Osteoblast (primary cell): ENCODE measurements around the gene PEX16. TPM values are rescaled to one million over a fixed set of nuclear protein-coding genes. Genes with fewer than 3 reads are reported as not detected.
A peak's percentile ranks its signal among the peaks of the same experiment; 100 is the strongest.

ENCODE experiments used
- DNase-seq: peaks from one replicate; pipeline ENCODE4 v3.0.0; 2011; ENCODE audit warnings: low spot score, mixed read lengths; ENCODE audit not compliant: insufficient read length; ENCODE audit errors: missing footprints
- H2AFZ ChIP-seq: 2 replicates; pipeline ENCODE4 v1.6.0; 2011; ENCODE audit warnings: mild to moderate bottlenecking, low read length
- H3K27ac ChIP-seq: 2 replicates; pipeline ENCODE4 v1.5.1; 2011; ENCODE audit warnings: mild to moderate bottlenecking, low read depth, low read length, moderate library complexity
- H3K27me3 ChIP-seq: 2 replicates; pipeline ENCODE4 v1.6.0; 2012; ENCODE audit warnings: mild to moderate bottlenecking, control low read depth, inconsistent platforms, low read length, moderate library complexity; ENCODE audit not compliant: insufficient read depth
- H3K36me3 ChIP-seq: 2 replicates; pipeline ENCODE4 v1.5.1; 2011; ENCODE audit warnings: mild to moderate bottlenecking, low read length, control low read depth, moderate library complexity; ENCODE audit not compliant: insufficient read depth
- H3K4me1 ChIP-seq: 2 replicates; pipeline ENCODE4 v1.5.1; 2011; ENCODE audit warnings: mild to moderate bottlenecking, low read length, control low read depth, moderate library complexity; ENCODE audit not compliant: insufficient read depth
- H3K4me2 ChIP-seq: 2 replicates; pipeline ENCODE4 v1.6.0; 2011; ENCODE audit warnings: mild to moderate bottlenecking, low read length; ENCODE audit not compliant: insufficient read depth
- H3K4me3 ChIP-seq: fragments of 200-600 bp; sonication (generic); 3 replicates; pipeline ENCODE4 v1.5.1; 2012; ENCODE audit warnings: mild to moderate bottlenecking, low read length, inconsistent platforms; ENCODE audit not compliant: insufficient read depth
- H3K79me2 ChIP-seq: 2 replicates; pipeline ENCODE4 v1.6.0; 2012; ENCODE audit warnings: mild to moderate bottlenecking, low read length, control low read depth, inconsistent platforms; ENCODE audit not compliant: insufficient read depth
- H3K9me3 ChIP-seq: 2 replicates; pipeline ENCODE4 v1.5.1; 2011; ENCODE audit warnings: low read depth, low read length, control low read depth
- H4K20me1 ChIP-seq: 2 replicates; pipeline ENCODE4 v1.6.0; 2012; ENCODE audit warnings: mild to moderate bottlenecking, low read length, control low read depth; ENCODE audit not compliant: insufficient read depth
- CTCF ChIP-seq: IDR thresholded peaks from 2 replicates; pipeline ENCODE4 v1.5.1; 2011; ENCODE audit warnings: mild to moderate bottlenecking, low read depth, low read length, moderate library complexity; ENCODE audit errors: extremely low read depth
- total RNA-seq: library from RNA; depleted of rRNA; stranded (reverse); fragments of >200 nt; gene quantifications from 2 replicates; pipeline ENCODE4 v1.2.3, GENCODE V29; 2012

The PEX16 gene
- total RNA-seq, 1 donor = 28.6 TPM

GRCh38 chr11:45928535-45929215, 11.0 kb upstream of the PEX16 start:
- no peak overlapping the region for H2AFZ ChIP-seq
- peaks cover 5% of the 10 kb centered on the region for H4K20me1 ChIP-seq
- peaks cover 9% of the 10 kb centered on the region for H3K36me3 ChIP-seq
- no peak overlapping the region for H3K4me3 ChIP-seq
- DNase-seq = peak; percentile 73
- peaks cover 26% of the 10 kb centered on the region for H3K27me3 ChIP-seq
- no peak overlapping the region for H3K27ac ChIP-seq
- TF ChIP-seq CTCF = no peak
- no peak overlapping the region for H3K4me2 ChIP-seq
- H3K79me2 ChIP-seq = no peaks in the 10 kb centered on the region
- no peaks in the 10 kb centered on the region for H3K9me3 ChIP-seq
- no peaks in the 10 kb centered on the region for H3K4me1 ChIP-seq

DNA sequence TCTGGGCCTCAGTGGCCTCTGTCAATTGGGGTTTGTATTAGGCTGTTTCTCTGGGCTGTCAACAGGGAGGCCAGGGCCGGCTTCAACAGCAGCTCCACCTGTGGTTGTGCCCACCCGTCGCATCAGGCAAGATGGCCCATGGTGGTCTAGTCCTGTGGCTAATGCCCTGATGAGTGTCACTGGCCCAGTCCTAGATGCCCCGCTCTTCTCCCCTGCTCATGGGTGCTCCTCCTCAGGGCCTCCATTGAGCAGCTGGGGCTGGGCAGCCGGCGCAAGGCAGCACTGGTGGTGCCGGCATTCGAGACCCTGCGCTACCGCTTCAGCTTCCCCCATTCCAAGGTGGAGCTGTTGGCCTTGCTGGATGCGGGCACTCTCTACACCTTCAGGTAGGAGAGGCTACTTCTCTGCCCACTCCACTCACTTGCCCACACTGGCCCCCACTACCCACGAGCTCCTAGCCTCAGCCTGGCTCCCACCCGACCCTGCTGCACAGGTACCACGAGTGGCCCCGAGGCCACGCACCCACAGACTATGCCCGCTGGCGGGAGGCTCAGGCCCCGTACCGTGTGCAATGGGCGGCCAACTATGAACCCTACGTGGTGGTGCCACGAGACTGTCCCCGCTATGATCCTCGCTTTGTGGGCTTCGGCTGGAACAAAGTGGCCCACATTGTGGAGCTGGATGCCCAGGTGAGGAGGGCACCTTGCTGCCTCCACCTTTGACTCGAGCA, 10.2 kb upstream of the PEX16 start:
- H3K36me3 ChIP-seq = peaks cover under 1% of the 10 kb centered on the region
- peaks cover 33% of the 10 kb centered on the region for H3K27me3 ChIP-seq
- H3K4me1 ChIP-seq = no peaks in the 10 kb centered on the region
- H3K4me3 ChIP-seq = no peak overlapping the region
- H3K27ac ChIP-seq = no peak overlapping the region
- no peaks in the 10 kb centered on the region for H3K79me2 ChIP-seq
- peak; percentile 76 for DNase-seq
- peaks cover 5% of the 10 kb centered on the region for H4K20me1 ChIP-seq
- TF ChIP-seq CTCF = no peak
- H2AFZ ChIP-seq = no peak overlapping the region
- H3K9me3 ChIP-seq = no peaks in the 10 kb centered on the region
- H3K4me2 ChIP-seq = no peak overlapping the region

DNA sequence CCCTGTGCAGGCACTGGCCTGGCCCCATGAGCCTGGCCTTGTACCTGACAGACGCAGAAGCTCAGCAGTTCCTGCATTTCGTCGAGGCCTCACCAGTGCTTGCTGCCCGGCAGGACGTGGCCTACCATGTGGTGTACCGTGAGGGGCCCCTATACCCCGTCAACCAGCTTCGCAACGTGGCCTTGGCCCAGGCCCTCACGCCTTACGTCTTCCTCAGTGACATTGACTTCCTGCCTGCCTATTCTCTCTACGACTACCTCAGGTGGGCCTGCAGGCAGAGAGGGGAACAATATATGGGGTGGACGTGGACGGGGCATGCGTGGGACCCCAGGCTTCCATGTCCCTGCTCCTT, 9.6 kb upstream of the PEX16 start:
- Histone ChIP-seq H2AFZ (no peak overlapping the region), H4K20me1 (peaks cover 5% of the 10 kb centered on the region), H3K4me1 (no peaks in the 10 kb centered on the region), H3K4me3 (no peak overlapping the region), H3K27me3 (peaks cover 39% of the 10 kb centered on the region), H3K9me3 (no peaks in the 10 kb centered on the region), H3K36me3 (no peaks in the 10 kb centered on the region), H3K79me2 (no peaks in the 10 kb centered on the region), H3K27ac (no peak overlapping the region), H3K4me2 (no peak overlapping the region)
- TF ChIP-seq CTCF = no peak
- DNase-seq = peak; percentile 77

DNA sequence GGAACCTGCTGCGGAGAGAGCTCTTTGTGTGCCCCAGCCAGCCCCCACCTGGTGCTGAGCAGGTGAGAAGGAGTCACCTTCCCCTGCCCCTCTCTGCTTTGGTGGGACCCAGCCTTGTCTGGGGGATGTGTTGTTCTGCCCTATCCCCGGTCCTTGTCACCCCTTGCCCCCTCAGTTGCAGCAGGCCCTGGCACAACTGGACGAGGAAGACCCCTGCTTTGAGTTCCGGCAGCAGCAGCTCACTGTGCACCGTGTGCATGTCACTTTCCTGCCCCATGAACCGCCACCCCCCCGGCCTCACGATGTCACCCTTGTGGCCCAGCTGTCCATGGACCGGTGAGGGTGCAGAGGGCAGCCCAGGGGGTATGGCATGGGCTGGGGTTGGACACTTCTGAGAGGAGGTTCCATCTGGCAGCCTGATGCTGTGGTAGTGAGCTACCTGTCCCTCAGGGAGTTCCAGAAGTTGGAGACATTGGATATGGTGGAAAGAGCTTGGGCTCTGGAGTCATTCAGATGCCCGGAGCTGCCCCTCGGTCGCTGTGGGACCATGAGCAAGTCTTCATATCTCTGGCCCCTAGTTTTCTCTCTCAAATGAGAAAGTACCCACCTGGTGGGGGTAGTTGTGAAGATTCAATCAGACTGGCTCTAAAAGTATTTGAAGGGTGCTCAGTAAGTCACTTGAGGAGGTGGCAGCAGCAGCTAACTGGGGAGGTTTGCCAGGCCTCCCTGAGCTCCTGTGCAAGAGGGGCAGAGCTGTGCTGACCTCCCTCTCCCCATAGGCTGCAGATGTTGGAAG, 9.1 kb upstream of the PEX16 start:
- DNase-seq = peak; percentile 81
- H3K27ac ChIP-seq = no peak overlapping the region
- no peaks in the 10 kb centered on the region for H3K4me1 ChIP-seq
- H4K20me1 ChIP-seq = peaks cover 3% of the 10 kb centered on the region
- H3K9me3 ChIP-seq = no peaks in the 10 kb centered on the region
- no peaks in the 10 kb centered on the region for H3K36me3 ChIP-seq
- no peak overlapping the region for H2AFZ ChIP-seq
- no peaks in the 10 kb centered on the region for H3K79me2 ChIP-seq
- peaks cover 45% of the 10 kb centered on the region for H3K27me3 ChIP-seq
- TF ChIP-seq CTCF = no peak
- no peak overlapping the region for H3K4me2 ChIP-seq
- no peak overlapping the region for H3K4me3 ChIP-seq
